ENCODE data around the gene PKD2L1.
A peak's percentile ranks its signal among the peaks of the same experiment; 100 is the strongest.

PKD2L1 gene

DNA sequence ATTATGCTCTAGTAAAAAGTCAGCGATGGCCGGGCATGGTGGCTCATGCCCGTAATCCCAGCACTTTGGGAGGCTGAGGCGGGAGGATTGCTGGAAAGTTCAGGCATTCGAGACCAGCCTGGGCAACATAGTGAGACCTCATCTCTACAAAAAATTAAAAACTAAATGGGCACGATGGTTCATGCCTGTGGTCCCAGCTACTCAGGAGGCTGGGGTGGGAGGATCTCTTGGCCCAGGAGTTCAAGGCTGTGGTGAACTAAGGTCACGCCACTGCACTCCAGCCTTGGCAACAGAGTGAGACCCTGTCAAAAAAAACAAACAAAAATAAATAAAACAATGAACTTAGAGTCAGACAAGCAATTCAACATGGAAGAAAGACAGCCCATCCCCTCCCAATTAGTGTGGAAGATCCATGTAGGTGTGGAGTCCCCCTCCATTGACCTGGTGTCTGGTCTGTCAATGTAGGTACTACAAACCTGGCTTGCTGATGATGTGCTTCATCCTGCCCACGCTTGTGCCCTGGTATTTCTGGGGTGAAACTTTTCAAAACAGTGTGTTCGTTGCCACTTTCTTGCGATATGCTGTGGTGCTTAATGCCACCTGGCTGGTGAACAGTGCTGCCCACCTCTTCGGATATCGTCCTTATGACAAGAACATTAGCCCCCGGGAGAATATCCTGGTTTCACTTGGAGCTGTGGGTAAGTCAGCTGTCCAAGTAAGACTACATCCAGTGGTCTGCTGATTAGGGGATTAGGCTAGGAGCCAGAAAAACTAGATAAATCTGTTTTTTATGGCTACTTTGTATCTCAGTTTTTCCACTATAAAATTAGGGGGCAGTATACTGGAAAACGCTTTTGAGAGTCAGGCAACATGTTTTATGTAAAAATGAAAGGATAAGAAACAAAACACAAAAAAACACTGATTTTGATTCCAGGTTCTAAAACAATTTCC lies 26.3 kb upstream of the PKD2L1 start:
- DNase-seq: no peak

DNA sequence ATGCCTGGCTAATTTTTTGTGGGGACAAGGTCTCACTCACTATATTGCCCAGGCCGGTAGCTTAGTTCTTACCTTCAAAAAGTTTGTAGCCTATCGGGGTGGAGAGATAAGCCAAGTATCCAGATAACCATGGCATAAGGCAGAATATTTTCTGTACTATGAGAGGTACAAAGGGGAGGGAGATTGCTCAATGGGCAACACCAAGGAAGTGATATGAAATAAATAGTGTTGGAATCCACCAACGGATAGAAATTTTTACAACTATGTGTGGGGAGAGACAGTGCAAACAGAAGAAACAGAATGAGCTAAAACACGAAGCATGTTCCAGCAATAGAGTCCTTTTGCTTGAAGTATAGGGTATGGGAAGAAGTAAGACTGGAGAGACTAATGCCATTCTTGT lies 25.1 kb upstream of the PKD2L1 start:
- no peak for DNase-seq

DNA sequence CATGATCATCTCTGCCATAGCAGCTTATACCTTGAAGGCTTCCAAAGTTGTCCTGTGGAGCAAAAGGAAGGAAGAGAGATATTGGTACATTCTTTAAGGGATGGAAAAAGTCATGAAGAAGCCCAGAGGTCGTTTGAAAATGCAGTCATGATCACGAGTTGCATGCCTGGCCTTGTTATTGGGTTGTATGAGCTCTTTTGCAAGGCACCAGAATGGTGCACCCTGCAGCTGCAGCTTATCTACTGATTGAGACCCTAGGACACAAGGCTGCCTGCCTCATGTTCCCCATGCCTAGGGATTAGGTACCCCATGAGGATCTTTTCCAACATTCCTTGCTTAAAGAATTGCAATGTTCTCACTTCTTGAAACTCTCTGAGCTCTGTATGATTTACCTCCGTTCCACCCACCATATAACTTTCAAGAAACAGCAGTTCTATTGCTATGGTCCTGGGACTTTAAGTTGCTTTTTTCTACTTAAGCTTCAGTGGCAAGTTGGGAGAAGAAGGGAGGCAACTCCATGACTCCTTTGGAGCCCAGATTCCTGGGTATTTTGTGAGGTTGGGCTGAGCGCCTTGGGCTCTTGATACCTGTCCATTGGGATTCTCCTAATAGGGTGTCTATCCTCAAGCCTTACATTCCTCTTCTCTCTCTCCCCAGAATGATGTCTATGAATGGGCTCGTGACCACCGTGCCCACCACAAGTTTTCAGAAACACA lies 23.9 kb upstream of the PKD2L1 start:
- DNase-seq: no peak

DNA sequence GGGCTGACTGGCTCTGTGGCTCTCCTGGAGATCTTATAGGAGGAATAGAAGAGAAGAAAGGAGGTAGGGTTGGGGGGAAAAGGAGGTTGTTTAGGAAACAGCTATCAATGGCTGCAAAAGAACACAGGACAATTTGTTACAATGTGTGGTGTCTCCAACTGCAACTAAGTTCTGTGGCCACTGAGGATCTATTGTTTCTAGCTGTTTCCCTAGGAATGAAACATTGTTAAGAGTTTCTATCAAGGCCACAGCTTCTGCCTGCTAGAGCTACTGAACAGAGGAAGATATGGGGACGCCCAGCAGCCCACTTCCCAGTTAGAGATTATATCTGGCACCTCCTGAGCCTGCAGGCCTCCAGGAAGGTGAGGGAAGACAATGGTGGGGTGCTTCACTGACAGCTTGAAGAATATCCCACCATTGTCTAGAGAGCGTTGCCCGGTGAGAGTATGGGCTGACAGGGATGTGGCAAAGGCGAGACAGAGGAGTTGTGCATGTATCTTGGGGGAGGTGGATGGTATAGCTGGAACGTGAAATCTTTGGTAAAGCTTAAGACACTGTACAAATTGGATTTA lies 21.0 kb upstream of the PKD2L1 start:
- DNase-seq: no peak

DNA sequence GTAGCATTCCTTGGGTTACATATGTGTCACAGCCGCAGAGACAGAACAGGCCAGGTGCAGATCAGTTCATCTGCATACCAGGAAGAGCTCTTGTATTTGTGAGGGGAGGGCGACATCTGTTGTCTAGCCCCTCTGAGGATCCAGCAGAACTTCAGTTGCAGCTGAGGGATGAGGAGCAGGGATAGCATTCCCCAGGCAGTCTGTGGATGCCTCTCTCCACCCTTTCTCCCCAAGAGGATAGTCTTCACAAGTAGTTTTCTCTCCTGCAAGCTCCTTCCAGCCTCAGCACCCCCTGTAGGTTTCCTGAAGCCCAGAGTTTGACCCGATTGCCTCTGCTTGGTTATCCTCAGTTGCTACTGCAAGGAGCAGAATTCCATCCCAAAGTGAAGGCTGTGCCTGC lies 19.6 kb upstream of the PKD2L1 start:
- DNase-seq: no peak

DNA sequence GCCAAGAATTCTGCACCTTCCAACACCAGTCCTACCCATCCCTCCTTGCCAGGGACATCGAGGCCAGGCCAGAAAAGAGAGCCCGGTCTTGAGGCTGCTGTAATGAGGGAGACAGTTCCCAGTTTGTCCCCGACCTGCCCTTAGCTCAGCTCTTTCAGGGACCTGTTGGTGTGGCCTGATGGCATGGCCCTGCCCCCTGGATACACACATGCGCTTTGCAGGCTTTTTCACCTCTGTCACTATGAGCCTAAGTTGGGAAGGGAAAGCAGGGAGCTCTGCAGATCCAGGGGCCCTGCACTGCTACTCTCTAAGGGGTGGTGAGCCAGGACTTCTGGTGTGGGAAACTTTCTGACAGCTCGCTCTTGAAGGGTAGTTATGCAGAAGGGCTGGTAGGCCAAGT lies 19.1 kb upstream of the PKD2L1 start:
- DNase-seq: no peak

DNA sequence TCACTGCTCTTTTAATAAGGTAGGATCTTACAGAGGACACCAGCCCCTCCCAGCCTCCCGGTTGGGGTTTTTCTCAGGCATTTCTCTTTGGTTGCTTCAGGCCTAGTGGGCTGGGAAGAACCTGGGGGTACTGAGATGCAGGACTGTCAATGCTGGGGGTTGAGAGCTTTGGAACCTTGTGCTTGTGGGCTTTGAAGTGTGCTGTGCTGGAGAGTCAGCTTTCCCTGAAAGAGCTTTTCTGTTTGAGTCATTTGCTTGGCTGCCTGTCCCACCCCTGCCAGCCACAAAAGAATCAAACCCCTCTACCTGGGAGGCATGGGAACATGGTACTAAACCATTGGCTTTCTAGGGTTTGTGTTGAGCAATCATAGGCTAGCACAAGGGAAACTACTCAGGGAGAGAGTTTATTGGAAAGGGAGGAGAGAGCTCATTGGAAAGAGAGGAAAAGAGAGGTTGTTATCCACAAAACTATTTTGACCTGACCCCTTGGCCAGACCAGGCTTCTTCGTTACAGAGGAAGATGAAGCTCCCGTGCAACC lies 18.4 kb upstream of the PKD2L1 start:
- DNase-seq: no peak

DNA sequence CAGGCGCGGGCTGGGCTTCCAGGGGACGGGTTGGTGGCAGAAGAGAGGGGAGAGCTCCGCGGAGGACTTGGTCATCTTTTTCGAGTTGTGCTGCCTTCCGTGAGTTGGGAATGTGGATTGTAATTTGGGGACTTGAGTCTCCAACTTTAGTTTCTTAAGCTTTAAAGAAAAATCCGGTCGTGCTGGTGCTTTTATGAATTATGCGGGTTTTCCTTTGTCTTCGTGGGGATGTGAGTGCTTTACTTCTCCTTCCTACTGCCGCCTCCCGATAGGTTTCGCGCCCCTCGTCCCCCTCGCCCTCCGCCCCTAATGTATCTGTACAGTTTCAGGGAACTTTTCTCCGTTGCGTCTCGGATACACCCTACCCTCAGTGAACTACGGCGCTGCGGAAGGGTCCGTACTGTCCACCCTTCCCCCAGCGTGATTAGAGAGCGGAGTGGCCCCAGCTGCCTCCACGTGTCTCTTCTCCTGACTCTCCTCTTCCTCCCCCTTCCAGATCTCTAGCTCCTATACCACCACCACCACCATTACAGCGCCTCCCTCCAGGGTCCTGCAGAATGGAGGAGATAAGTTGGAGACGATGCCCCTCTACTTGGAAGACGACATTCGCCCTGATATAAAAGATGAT lies 17.7 kb upstream of the PKD2L1 start:
- no peak for DNase-seq

DNA sequence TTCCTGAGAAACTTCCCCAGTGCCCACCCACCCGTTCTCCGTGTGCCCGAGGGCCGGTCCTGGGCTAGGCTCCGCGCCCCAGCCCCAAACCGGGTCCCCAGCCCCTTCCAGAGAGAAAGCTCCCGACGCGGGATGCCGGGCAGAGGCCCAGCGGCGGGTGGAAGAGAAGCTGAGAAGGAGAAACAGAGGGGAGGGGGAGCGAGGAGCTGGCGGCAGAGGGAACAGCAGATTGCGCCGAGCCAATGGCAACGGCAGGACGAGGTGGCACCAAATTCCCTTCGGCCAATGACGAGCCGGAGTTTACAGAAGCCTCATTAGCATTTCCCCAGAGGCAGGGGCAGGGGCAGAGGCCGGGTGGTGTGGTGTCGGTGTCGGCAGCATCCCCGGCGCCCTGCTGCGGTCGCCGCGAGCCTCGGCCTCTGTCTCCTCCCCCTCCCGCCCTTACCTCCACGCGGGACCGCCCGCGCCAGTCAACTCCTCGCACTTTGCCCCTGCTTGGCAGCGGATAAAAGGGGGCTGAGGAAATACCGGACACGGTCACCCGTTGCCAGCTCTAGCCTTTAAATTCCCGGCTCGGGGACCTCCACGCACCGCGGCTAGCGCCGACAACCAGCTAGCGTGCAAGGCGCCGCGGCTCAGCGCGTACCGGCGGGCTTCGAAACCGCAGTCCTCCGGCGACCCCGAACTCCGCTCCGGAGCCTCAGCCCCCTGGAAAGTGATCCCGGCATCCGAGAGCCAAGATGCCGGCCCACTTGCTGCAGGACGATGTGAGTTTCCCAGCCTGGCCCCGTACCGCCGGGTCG lies 16.9 kb upstream of the PKD2L1 start, which contains the start of gene SCD:
SCD (plus strand) TSS at position 469 of the 803 bp plus-strand sequence; CDS start at position 741, 272 bp downstream.
- DNase-seq: peak; percentile 81

DNA sequence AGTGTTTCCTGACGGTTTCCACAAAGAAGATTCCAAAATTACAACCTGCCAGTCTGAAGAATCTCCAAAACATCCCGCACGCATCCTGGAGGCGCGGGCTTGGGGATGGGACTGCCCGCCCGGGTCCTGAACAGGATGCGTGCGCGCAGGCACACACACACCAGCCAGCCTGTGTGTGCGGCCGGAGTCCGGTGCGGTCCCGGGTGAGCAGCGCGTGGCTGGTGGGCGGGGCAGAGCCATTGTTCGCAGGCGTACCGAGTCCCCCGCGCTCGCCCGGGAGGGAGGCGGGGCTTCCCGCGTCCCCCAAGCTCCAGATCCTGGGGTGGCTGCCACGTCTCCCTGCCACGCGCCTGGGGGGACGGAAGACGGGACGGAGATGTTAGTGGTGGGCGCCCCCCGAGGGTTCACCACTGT lies 16.3 kb upstream of the PKD2L1 start:
- DNase-seq: peak; percentile 65

DNA sequence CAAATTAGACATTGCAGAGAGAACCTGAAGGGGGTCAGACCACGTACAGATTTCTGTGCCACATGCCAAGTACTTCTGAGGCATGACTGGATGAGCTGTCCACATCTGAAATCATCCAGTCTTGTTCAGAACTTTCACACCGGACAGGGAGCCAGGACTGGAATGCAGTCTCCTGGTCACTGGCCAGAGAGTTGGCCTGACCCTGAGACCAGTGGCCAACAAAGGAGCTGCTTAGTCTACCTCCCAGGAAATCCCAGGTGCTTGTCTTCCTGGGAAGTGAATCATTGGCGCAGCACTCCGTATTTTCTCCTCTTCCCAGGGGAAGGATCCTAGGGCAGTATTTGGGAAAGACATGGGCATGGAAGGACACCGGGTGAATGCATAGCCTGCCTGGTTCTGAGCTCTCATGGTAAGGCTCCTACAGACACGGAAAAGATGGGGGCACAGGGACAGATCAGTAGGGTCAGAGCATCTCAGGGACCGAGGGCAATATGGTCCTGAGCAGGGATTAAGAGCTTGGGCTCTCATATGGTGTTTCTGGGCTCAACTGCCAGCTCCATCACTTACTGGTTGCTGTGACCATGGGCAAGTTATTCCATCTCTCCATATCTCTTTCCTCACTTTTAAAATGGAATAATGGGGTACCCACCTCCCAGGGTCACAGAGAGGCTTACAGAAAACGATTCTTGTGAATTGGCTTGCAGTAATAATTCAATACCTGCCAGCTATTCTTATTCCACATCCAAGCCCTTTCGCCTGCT lies 15.7 kb upstream of the PKD2L1 start:
- no peak for DNase-seq

DNA sequence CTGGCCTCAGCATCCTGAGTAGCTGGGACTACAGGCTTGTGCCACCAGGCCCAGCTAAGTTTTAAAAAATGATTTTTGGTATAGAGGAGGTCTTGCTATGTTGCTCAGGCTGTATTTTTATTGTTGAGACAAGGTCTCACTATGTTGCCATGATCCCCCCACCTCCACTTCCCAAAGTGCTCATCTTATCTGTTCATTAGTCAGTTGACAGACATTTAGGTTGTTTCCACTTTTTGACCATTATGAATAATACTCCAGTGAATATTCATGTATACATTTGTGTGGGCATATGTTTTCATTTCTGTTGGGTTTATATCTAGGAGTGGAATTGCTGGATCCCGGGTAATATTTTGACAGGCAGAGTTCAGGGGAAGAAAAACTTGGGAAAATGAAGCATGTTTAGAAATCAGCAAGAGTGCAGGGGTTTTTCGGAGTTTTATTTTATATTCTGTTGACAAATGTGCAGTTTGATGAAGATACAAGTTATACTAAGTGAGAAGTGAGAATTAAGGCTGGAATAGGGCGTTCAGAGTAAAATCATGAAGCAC lies 14.3 kb upstream of the PKD2L1 start:
- DNase-seq: no peak

DNA sequence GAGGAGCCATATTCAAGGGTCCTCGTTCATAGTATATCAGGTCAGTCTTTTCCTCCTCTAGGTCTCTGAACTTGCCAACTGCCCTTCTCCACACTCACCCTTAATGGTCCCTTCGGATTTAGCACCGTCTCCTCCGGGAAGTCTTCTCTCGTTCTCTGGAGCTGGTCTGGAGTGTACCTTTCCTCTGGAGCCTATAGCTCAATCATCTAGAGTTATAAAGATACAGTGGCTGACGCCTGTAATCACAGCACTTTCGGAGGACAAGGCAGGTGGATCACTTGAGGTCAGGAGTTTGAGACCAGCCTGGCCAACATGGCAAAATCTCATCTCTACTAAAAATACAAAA lies 12.6 kb upstream of the PKD2L1 start:
- no peak for DNase-seq

DNA sequence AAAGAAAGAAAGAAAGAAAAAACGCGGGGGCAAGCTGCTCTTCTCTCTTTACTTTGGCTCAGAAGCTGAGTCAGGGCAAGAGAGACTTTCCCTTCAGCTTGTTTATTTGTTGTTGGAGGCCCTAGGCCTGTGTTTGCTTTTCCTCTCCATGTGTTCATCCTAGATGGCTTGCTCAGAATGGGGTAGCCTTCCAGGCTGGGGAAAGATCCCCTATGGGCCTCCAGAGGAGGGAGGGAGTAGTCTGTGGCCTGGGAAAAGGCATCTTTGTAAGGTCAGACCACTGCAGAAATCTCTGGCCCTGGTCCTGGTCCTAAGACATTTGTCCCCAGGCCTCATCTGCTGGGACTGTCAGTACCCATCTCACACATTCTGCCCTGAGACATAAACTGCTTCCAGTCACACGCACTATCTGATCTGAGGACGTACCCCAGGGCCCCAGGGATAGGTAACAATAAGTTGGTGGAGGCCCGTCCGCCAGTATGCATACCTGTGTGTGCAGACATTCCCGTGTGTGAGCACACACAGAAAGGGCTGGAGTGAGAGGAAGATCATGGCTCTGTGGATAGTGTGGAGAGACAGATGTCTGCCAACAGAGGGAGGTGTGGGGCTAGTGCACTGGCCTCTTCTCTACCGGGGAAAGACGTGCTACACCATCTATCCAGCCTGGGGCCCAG lies 12.1 kb upstream of the PKD2L1 start:
- DNase-seq: peak; percentile 42

DNA sequence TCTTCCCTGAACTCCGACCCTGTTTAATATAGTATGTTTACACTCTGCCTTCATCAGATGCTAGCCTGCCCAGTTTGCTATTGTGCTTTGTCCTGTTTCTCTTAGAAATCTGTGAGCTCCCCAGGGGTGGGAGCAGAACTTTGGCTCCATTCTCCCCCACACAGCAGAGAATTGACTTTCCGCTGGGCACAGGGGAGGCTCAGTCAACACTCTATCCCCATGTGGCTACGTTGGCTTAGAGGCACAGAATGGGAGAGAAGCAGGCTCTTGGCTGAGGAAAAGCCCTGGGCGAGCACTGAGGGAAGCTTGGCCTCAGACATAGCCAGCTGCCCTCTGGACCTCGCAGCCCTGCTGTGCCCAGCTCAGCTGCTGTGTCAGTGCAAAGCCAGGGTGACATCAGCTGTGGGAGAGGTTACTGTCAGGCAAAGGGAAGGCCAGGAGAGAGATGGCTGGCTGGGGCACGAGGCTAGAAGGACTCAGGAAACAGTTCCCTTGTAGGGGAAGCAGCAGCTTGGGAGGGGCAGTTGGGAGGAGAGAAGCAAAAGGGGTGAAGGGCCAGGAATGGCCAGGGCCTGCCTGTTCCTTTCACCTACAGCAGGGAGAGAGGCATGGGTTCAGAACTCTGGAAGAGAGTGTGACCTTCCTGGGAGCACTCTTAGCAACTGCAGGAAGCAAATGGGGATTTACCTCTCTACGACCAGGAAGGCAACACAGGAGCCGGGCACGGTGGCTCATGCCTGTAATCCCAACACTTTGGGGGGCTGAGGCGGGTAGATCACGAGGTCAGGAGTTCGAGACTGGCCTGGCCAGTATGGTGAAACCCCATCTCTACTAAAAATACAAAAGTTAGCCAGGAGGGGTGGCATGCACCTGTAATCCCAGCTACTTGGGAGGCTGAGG lies 11.2 kb upstream of the PKD2L1 start:
- no peak for DNase-seq

DNA sequence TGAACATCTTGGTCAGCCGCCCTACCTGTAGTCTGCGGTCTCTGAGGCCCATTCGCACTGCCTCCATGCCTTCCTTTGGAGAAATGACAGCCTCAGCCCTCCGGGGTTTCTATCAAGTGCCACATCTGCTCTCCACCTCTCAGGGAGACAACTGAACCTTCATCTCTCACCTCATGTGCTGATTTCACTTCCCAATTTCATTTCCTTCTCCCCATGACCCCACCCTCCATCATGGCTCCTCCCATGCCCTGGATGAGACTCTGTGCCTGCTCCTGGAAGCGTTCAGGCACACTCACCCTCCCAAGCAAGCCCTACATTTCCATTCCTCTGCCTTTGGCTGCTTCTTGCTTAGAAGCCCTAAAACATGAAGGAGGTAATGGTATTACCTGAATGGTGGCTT lies 9.2 kb upstream of the PKD2L1 start:
- no peak for DNase-seq

DNA sequence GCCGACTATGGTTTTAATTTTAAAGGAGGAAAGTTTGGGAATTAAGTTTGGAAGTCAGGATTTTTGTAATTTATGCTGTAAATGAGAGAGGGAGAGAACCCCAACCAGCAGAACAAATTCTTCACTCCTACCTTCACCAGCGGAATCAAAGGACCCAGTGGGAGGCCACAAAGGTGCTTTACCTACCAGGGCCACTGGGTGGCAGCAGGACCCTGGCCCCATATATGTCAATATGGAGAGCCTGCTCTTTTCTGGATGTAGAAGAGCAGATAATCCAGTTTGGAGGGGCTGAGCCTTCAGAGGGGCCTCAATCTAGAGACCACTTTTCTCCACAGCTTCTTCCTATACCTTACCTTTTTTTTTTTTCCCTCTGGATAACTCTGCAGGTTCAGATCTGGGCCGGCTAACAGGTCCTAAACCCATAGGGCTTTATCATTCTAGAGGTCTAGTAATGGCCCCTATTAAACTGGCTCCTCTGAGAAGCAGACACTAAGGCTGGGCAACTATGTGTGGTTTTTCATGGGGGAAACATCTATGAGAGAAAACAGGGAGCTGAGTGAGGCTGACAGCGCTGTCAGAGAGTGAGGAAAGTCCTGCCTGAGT lies 8.5 kb upstream of the PKD2L1 start:
- peak; percentile 84 for DNase-seq

DNA sequence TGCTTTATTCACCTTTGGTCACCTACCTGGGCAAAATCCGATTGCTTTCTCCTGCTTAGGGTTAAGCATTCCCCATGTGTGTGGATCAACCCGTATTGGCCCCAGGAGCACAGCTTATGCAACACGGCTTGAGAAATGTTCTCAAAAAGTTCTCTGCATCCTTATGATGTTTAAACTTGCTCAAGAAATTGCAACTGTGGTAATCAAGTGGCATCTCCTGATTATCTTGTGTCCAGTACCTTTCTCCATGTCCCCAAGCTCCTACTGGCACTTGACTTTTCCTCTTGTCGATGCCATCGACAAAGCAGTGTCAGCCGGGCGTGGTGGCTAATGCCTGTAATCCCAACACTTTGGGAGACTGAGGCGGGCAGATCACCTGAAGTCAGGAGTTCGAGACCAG lies 4.7 kb upstream of the PKD2L1 start:
- no peak for DNase-seq
